Cardiac fibroblast (primary cell): Measurements from ENCODE around the gene LPP.

Experiments used
- DNase-seq, 2 donors: peaks; one replicate each; pipeline versions ENCODE4 v3.0.0 to v3.0.0-alpha.2; 2010; ENCODE audit warnings: low read depth in 2 of 2
- H3K4me3 ChIP-seq, 2 donors: replicated peaks in 1 of 2; 1 replicate in 1 of 2; 2 replicates in 1 of 2; pipeline ENCODE4 v1.5.1; 2011; ENCODE audit warnings: low read depth in 2 of 2, low read length in 2 of 2, mild to moderate bottlenecking in 2 of 2, moderate library complexity in 1 of 2
- CTCF ChIP-seq: IDR thresholded peaks from one replicate; pipeline ENCODE4 v1.5.1; 2011; ENCODE audit warnings: low read depth, mild to moderate bottlenecking, low read length, inconsistent platforms

LPP gene

DNA sequence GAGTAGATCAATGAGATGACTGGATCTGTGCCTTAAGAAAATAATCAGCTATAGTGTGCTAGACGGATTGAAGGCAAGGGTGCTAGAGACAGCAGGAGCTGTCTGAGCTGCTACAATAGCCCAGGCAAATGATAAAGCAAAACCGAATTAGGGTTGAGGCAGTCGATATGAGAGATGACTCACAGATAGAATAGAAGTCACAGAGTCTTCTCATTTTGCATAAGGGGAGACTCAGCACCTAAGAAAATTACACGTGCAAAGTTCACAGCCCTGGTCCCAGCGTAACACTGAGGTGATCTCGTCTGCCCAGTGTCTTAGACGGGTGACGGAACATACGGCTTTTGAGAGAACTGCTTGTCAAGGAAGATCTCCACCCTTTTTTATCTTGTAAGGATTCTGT, 11.6 kb downstream of the LPP start:
- DNase-seq = peak in 1 of 2 donors; percentile 22
- TF ChIP-seq CTCF = no peak
- no peak overlapping the region for H3K4me3 ChIP-seq

- H3K4me3 ChIP-seq = no peak overlapping the region
- no peak for TF ChIP-seq CTCF
- no peak for DNase-seq
Measured at GRCh38 chr3:188166441-188166840, 12.5 kb downstream of the LPP start.

DNA sequence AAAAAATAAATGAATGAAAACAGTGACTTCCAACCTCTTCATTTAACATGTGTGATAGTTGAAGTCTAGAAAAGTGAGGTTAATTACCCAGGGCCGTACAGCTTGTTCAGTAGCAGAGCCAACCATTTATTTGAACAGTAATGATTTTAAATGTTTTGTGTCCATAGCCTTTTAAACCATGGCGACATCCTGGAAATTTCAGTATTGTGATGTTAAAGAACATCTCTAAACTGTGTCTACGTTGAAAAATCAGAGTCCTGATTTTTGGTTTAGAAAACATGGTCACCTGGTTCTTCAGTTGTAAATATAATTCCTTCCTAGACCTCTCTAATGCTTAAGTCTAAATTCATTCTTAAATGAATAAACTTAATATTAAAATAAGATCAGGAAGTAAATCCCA, 14.2 kb downstream of the LPP start:
- TF ChIP-seq CTCF = no peak
- no peak for DNase-seq
- no peak overlapping the region for H3K4me3 ChIP-seq

- no peak for DNase-seq
- H3K4me3 ChIP-seq = no peak overlapping the region
- no peak for TF ChIP-seq CTCF
Measured at GRCh38 chr3:188168648-188169047, 14.7 kb downstream of the LPP start.

DNA sequence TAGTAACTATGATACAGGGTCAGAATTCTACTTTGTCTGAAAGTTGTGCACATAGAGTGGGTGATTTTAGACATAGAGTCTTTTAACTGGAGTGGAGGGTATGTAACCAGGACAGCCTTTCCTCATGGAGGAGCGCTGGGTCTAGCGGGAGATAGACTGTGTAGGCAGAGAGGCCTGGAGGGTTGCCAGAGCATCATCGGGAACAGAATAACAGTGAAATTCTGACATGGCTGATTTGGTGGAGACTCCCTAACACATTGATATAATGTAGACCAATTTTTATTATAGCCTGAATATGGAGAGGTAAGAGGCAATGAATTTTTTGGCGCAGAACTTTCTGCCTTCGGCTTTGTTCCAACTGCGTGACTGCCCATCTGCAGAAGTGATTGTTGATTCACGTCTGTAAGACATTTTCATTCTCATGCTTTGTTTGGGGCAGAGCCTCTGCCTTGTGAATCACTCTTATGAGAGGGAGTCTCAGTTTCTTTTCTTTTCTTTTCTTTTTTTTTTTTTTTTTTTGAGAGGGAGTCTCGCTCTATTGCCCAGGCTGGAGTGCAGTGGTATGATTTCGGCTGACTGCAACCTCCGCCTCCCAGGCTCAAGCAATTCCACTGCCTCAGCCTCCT, 16.0 kb downstream of the LPP start:
- TF ChIP-seq CTCF = no peak
- no peak overlapping the region for H3K4me3 ChIP-seq
- peak; percentile 42 to 67 for DNase-seq

DNA sequence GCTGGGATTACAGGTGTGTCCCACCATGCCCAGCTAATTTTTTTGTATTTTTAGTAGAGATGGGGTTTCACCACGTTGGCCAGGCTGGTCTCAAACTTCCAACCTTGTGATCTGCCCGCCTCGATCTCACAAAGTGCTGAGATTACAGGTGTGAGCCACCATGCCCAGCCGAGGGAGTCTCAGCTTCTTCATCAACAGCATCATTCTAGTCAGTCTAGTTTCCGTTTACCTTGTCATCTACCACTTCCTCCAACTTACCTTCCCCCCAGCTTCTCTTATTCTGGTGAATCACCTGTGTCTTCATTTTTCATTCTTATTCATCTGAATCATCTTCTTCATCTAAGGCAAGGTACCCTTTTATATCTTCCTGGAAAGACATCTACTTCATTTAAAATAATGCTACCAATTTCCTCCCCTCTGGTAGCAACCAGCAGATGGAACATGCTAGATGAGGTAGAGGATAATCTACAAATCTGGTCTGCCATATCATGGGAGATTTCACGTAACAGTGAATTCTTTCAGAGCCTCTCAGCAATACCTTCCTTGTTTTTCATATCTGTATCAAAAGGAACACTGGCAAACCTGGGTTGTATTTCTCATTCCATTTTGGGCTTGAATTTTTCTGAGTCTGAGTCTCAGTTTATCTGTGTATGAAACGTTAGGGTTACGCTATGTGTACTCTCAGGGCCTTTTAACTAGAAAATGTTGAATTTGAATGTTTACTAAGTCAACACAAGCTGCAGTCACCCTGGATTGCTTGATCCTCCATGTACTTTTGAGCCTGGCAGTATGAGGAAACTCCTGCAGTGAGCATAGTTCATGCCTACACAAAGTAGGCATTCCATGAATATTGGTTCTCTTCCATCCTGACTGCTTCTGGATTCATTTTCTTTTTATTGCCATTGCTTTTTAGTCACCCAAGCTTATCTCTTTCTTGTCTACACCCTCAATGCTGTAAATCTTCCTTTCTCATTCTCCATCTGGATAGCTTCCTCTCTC, 16.8 kb downstream of the LPP start:
- no peak for DNase-seq
- TF ChIP-seq CTCF = no peak
- no peak overlapping the region for H3K4me3 ChIP-seq
